Type B pancreatic cell (in vitro differentiated cells): ENCODE data around the gene ATP10D. TPM values are rescaled to one million over a fixed set of nuclear protein-coding genes. Genes with fewer than 3 reads are reported as not detected.

Experiments used
- DNase-seq: peaks from one replicate; pipeline ENCODE4 v3.0.0; 2021; ENCODE audit warnings: mixed read lengths; ENCODE audit not compliant: unreplicated experiment; ENCODE audit errors: extremely low spot score
- H3K27ac Mint-ChIP-seq: 2 replicates; pipeline ENCODE4 v1.8.0; 2021; ENCODE audit warnings: mild to moderate bottlenecking, mixed read lengths
- H3K27me3 Mint-ChIP-seq: 2 replicates; pipeline ENCODE4 v1.8.0; 2021; ENCODE audit warnings: mixed read lengths
- H3K36me3 Mint-ChIP-seq: 2 replicates; pipeline ENCODE4 v1.8.0; 2021; ENCODE audit warnings: mixed read lengths
- H3K4me1 Mint-ChIP-seq: one replicate; pipeline ENCODE4 v1.8.0; 2021; ENCODE audit warnings: mixed read lengths; ENCODE audit not compliant: unreplicated experiment
- H3K4me3 Mint-ChIP-seq: 2 replicates; pipeline ENCODE4 v1.8.0; 2021; ENCODE audit warnings: mild to moderate bottlenecking, mixed read lengths
- H3K9me3 Mint-ChIP-seq: 2 replicates; pipeline ENCODE4 v1.8.0; 2021; ENCODE audit warnings: mixed read lengths
- total RNA-seq: library from RNA; stranded (reverse); gene quantifications from 2 replicates; pipeline ENCODE4 v1.2.1, GENCODE V29; 2021; ENCODE audit warnings: low replicate concordance
- TF ChIP-seq, protein P1 (sequence below): fragments of 200-600 bp; sonication (generic); conservative IDR thresholded peaks from 2 replicates; pipeline ENCODE4 v1.5.0; 2021; ENCODE audit warnings: antibody characterized with exemption, mild to moderate bottlenecking

The ATP10D gene
- total RNA-seq, 1 donor from 2014 or later: 33.5 TPM

DNA sequence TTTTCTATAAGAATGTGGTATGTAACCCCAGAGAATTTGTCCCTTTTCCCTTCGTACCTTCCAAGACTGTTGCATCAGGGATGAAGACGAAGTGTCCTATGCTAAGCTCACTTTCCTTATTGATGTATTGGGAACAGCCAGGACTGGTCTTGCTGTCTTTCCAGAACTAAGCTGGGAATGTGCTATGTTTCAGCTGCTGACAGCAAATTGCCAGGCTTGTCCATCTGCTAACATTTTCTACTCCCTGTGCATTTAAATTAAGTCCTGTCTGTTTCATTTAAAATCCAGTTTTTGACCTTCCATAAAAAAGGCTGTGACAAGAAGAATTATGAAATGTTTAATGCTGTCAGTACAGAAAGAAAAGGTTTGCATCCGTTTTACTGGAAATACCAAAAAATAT lies 87.9 kb downstream of the ATP10D start:
- no peak overlapping the region for H3K27ac Mint-ChIP-seq
- no peaks in the 10 kb centered on the region for H3K9me3 Mint-ChIP-seq
- no peaks in the 10 kb centered on the region for H3K27me3 Mint-ChIP-seq
- H3K36me3 Mint-ChIP-seq: peaks cover 35% of the 10 kb centered on the region
- DNase-seq: no peak
- TF ChIP-seq, protein P1, sequence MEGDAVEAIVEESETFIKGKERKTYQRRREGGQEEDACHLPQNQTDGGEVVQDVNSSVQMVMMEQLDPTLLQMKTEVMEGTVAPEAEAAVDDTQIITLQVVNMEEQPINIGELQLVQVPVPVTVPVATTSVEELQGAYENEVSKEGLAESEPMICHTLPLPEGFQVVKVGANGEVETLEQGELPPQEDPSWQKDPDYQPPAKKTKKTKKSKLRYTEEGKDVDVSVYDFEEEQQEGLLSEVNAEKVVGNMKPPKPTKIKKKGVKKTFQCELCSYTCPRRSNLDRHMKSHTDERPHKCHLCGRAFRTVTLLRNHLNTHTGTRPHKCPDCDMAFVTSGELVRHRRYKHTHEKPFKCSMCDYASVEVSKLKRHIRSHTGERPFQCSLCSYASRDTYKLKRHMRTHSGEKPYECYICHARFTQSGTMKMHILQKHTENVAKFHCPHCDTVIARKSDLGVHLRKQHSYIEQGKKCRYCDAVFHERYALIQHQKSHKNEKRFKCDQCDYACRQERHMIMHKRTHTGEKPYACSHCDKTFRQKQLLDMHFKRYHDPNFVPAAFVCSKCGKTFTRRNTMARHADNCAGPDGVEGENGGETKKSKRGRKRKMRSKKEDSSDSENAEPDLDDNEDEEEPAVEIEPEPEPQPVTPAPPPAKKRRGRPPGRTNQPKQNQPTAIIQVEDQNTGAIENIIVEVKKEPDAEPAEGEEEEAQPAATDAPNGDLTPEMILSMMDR: no peak
- no peak overlapping the region for H3K4me3 Mint-ChIP-seq
- H3K4me1 Mint-ChIP-seq: peaks cover 4% of the 10 kb centered on the region

DNA sequence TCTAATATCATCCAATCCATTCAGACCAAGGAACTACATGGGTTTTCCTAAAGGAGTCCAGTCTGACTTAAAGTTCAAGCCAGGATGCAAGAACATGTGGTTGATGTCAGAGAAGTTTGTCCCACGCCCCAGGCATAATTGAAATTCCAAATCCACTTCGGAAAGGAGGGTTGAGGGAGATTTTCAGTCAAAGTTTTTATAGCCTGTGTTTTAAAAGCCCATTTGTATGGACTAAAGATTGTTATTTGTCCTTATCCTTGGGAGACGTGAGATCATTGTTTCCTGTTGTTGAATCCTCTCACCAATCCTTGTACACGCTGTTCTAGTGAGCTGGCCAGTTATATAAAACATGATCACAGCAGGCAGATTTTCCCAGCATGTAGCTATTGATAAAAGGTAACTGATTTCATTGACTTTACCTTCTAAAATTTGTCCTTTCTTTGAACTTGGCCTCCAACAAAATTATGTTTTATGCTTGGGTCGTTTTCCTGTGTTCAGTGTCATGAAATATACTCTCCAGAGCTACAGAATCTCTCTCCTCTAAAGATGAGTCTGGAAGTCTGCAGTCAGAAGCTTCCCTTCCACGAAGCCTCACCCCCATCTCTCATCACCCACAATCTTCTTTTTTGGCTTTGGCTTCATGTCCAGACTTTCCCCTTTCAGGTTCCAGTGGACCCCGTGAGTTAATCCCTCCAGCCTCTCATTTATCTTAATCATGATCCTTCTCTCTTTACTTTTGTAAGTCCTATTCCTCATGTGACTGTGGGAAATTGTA lies 92.9 kb downstream of the ATP10D start:
- TF ChIP-seq, protein P1: no peak
- Mint-ChIP-seq H3K36me3 (peaks cover 28% of the 10 kb centered on the region), H3K9me3 (no peaks in the 10 kb centered on the region), H3K27me3 (no peaks in the 10 kb centered on the region), H3K27ac (no peak overlapping the region), H3K4me3 (peak overlapping the region; percentile 2), H3K4me1 (peaks cover 10% of the 10 kb centered on the region)
- no peak for DNase-seq

DNA sequence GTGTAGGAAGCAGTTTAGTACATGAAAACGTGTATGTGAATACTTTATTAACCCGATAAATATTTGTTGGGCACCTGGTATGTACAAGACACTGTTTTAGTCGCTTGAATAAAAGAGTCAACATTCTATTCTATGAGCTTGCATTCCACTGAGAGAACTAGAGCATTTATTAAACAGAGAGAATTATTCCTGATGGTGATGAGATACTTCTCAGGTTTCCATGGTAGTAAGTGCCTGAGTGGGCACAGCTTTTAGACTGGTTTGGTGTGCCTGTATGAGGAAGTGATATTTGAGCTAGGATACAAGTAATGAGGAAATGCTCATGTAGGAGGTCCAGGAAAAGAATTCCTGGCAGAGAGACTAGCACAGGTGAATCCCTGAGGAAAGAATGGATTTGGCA lies 94.2 kb downstream of the ATP10D start:
- H3K4me3 Mint-ChIP-seq: no peak overlapping the region
- no peaks in the 10 kb centered on the region for H3K9me3 Mint-ChIP-seq
- H3K27me3 Mint-ChIP-seq: no peaks in the 10 kb centered on the region
- H3K27ac Mint-ChIP-seq: no peak overlapping the region
- TF ChIP-seq, protein P1: no peak
- DNase-seq: no peak
- H3K4me1 Mint-ChIP-seq: peaks cover 10% of the 10 kb centered on the region
- peaks cover 24% of the 10 kb centered on the region for H3K36me3 Mint-ChIP-seq

DNA sequence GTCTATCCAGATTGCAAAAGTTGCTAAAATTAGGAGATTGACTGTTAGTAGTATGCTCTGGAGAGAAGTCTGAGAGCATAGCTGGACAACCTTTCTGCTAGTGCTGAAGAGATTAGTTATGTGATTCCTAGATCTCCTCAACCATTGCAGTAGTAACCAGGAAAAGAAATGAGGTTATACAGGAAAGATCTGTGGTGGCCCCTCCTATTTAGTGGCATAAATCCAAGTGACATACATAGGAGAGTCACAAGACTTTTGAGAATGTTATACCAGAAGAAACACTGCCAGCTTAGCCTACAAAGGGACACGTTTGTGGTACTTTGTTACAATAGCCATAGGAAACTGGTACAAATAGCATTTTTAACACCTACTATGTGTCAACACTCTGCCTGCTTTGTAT lies 105.2 kb downstream of the ATP10D start:
- peaks cover 4% of the 10 kb centered on the region for H3K9me3 Mint-ChIP-seq
- H3K4me1 Mint-ChIP-seq: no peaks in the 10 kb centered on the region
- H3K36me3 Mint-ChIP-seq: peaks cover 44% of the 10 kb centered on the region
- no peaks in the 10 kb centered on the region for H3K27me3 Mint-ChIP-seq
- H3K27ac Mint-ChIP-seq: no peak overlapping the region
- TF ChIP-seq, protein P1: no peak
- H3K4me3 Mint-ChIP-seq: no peak overlapping the region
- no peak for DNase-seq

DNA sequence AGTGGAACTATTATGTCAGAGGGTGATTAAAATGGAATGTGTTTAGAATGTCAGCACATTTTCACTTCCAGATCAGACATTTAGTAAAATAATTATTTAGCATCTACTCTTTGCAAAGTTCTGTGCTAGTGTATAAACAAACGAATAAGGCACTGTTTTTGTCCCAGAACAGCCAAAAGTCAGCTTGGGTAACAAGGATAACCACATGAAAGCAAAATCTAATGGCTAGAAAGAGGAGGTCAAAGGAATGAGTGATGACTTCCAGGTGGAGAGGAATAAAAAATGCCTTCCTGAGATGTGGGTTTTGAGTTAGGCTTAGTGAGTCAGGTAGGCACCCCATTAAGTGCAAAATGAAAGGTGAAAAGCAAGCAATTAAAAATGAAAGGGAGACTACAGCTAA lies 112.6 kb downstream of the ATP10D start:
- no peaks in the 10 kb centered on the region for H3K27me3 Mint-ChIP-seq
- H3K27ac Mint-ChIP-seq: no peak overlapping the region
- DNase-seq: no peak
- H3K36me3 Mint-ChIP-seq: peaks cover 8% of the 10 kb centered on the region
- H3K4me1 Mint-ChIP-seq: peaks cover 10% of the 10 kb centered on the region
- no peak overlapping the region for H3K4me3 Mint-ChIP-seq
- TF ChIP-seq, protein P1: no peak
- no peaks in the 10 kb centered on the region for H3K9me3 Mint-ChIP-seq
